GM23338 (cell line): ENCODE measurements around the gene JAKMIP2. TPM values are rescaled to one million over a fixed set of nuclear protein-coding genes. Genes with fewer than 3 reads are reported as not detected.

Experiments
- ATAC-seq: fragments of 200-7000 bp; cut with Tn5 transposase; 3 replicates; pipeline ENCODE4 v1.9.1; 2020
- DNase-seq: peaks from one replicate; pipeline ENCODE4 v3.0.0-alpha.2; 2015; ENCODE audit warnings: low spot score
- H2AFZ ChIP-seq: fragments of 200-600 bp; sonication (generic); 2 replicates; pipeline ENCODE4 v1.8.0; 2016; ENCODE audit warnings: antibody characterized with exemption, mild to moderate bottlenecking, moderate library complexity
- H3F3A ChIP-seq: fragments of 200-600 bp; sonication (generic); replicated peaks from 2 replicates; pipeline ENCODE4 v1.8.0; 2017; ENCODE audit warnings: antibody characterized with exemption, mixed run types, low read depth
- H3K27ac ChIP-seq: fragments of 200-600 bp; sonication (generic); 2 replicates; pipeline ENCODE4 v1.6.1; 2016; ENCODE audit warnings: low read depth
- H3K27me3 ChIP-seq: fragments of 200-600 bp; sonication (generic); 2 replicates; pipeline ENCODE4 v1.8.0; 2016; ENCODE audit warnings: mild to moderate bottlenecking, mixed run types, moderate library complexity; ENCODE audit not compliant: insufficient read depth
- H3K36me3 ChIP-seq: fragments of 200-600 bp; sonication (generic); 2 replicates; pipeline ENCODE4 v1.8.0; 2016; ENCODE audit warnings: mild to moderate bottlenecking; ENCODE audit not compliant: insufficient read depth
- H3K4me1 ChIP-seq: fragments of 200-600 bp; sonication (generic); 2 replicates; pipeline ENCODE4 v1.8.0; 2016; ENCODE audit warnings: mild to moderate bottlenecking, moderate library complexity; ENCODE audit not compliant: insufficient read depth
- H3K4me2 ChIP-seq: fragments of 200-600 bp; sonication (generic); 2 replicates; pipeline ENCODE4 v1.7.1; 2017; ENCODE audit warnings: mixed run types
- H3K4me3 ChIP-seq: fragments of 200-600 bp; sonication (generic); 2 replicates; pipeline ENCODE4 v1.6.1; 2016; ENCODE audit warnings: mixed run types
- H3K79me2 ChIP-seq: fragments of 200-600 bp; sonication (generic); replicated peaks from 2 replicates; pipeline ENCODE4 v1.8.0; 2017; ENCODE audit warnings: mild to moderate bottlenecking; ENCODE audit not compliant: insufficient read depth
- H3K9me2 ChIP-seq: fragments of 200-600 bp; sonication (generic); 2 replicates; pipeline ENCODE4 v1.8.0; 2017; ENCODE audit not compliant: insufficient read depth
- H4K20me1 ChIP-seq: fragments of 200-600 bp; sonication (generic); replicated peaks from 2 replicates; pipeline ENCODE4 v1.8.0; 2017; ENCODE audit warnings: mild to moderate bottlenecking; ENCODE audit not compliant: insufficient read depth
- H3K27ac Mint-ChIP-seq: 2 replicates; pipeline ENCODE4 v1.8.0; 2020; ENCODE audit warnings: inconsistent platforms, mild to moderate bottlenecking, moderate library complexity, mixed read lengths
- H3K27me3 Mint-ChIP-seq: 3 replicates; pipeline ENCODE4 v1.8.0; 2022; ENCODE audit warnings: low read depth, mild to moderate bottlenecking, moderate library complexity, mixed read lengths, inconsistent platforms; ENCODE audit not compliant: insufficient read depth, poor library complexity
- H3K36me3 Mint-ChIP-seq: 3 replicates; pipeline ENCODE4 v1.8.0; 2021; ENCODE audit warnings: low read depth, mild to moderate bottlenecking, inconsistent platforms, moderate library complexity, mixed read lengths
- H3K4me1 Mint-ChIP-seq: 3 replicates; pipeline ENCODE4 v1.8.0; 2020; ENCODE audit warnings: mild to moderate bottlenecking, inconsistent platforms, mixed read lengths
- H3K4me3 Mint-ChIP-seq: 3 replicates; pipeline ENCODE4 v1.8.0; 2021; ENCODE audit warnings: moderate library complexity, mild to moderate bottlenecking, inconsistent platforms, mixed read lengths
- H3K9me3 Mint-ChIP-seq: 3 replicates; pipeline ENCODE4 v1.8.0; 2020; ENCODE audit warnings: moderate library complexity, mild to moderate bottlenecking, inconsistent platforms, mixed read lengths
- CREB1 ChIP-seq: fragments of 250-450 bp; sonication (Bioruptor Pico); IDR thresholded peaks from 2 replicates; pipeline ENCODE4 v1.5.0; 2020; ENCODE audit warnings: low read depth, mild to moderate bottlenecking, moderate library complexity
- CTCF ChIP-seq, 2 experiments: fragments of 200-600 bp in 1 of 2; sonication (generic) in 1 of 2; conservative IDR thresholded peaks; 2 replicates each; pipeline versions ENCODE4 v1.5.1 to v1.6.1; 2016 to 2017; ENCODE audit warnings: antibody characterized with exemption in 2 of 2, low read depth in 2 of 2, mild to moderate bottlenecking in 2 of 2, moderate library complexity in 1 of 2
- EZH2 ChIP-seq: fragments of 200-600 bp; sonication (generic); IDR thresholded peaks from one replicate; pipeline ENCODE4 v1.8.0; 2017; ENCODE audit warnings: antibody characterized with exemption, mild to moderate bottlenecking, low read depth; ENCODE audit not compliant: unreplicated experiment
- POLR2AphosphoS5 ChIP-seq: IDR thresholded peaks from 2 replicates; pipeline ENCODE4 v1.6.1; 2016; ENCODE audit warnings: antibody characterized with exemption, low read depth
- polyA plus RNA-seq: library from polyadenylated mRNA; unstranded; fragments of >200 nt; fragmentation: Nextera tagmentation; extraction: Ambion mirVana; gene quantifications from 2 replicates; pipeline ENCODE4 v1.2.1, GENCODE V29; 2016
- total RNA-seq: library from RNA; depleted of rRNA; stranded (reverse); fragments of >200 nt; shearing (Covaris generic); gene quantifications from 2 replicates; pipeline ENCODE4 v1.2.3, GENCODE V29; 2014
- TF ChIP-seq, protein P1 (sequence below): fragments of 250-450 bp; sonication (Bioruptor Pico); IDR thresholded peaks from 2 replicates; pipeline ENCODE4 v1.5.0; 2020; ENCODE audit warnings: mild to moderate bottlenecking, moderate library complexity
- TF ChIP-seq, protein P2 (sequence below): IDR thresholded peaks from one replicate; pipeline ENCODE4 v1.6.1; 2018; ENCODE audit warnings: antibody characterized with exemption; ENCODE audit not compliant: unreplicated experiment

The JAKMIP2 gene
- total and polyA plus RNA-seq, 2 experiments from 2014 or later = 20.5 to 27.2 TPM

DNA sequence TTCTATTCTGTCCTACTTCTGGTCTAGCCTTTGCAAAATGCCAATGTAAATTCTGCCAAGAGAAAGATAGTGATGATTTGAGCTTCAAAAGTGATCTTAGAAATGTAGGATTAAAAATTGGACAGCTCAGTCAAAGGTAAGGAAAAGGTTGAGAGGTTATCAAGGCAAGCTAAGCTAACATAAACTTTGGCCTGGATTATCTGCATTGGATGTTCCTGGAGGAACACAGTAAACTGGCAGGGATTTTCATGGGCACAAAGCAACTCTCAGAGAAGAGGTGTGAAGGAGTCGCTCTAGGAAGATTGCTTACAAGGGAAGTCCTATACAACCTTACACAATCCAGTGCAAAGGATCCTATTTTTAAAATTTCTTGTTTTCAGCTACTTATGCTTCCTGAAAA, 115.2 kb downstream of the JAKMIP2 start (continued):
- TF ChIP-seq, protein P1, sequence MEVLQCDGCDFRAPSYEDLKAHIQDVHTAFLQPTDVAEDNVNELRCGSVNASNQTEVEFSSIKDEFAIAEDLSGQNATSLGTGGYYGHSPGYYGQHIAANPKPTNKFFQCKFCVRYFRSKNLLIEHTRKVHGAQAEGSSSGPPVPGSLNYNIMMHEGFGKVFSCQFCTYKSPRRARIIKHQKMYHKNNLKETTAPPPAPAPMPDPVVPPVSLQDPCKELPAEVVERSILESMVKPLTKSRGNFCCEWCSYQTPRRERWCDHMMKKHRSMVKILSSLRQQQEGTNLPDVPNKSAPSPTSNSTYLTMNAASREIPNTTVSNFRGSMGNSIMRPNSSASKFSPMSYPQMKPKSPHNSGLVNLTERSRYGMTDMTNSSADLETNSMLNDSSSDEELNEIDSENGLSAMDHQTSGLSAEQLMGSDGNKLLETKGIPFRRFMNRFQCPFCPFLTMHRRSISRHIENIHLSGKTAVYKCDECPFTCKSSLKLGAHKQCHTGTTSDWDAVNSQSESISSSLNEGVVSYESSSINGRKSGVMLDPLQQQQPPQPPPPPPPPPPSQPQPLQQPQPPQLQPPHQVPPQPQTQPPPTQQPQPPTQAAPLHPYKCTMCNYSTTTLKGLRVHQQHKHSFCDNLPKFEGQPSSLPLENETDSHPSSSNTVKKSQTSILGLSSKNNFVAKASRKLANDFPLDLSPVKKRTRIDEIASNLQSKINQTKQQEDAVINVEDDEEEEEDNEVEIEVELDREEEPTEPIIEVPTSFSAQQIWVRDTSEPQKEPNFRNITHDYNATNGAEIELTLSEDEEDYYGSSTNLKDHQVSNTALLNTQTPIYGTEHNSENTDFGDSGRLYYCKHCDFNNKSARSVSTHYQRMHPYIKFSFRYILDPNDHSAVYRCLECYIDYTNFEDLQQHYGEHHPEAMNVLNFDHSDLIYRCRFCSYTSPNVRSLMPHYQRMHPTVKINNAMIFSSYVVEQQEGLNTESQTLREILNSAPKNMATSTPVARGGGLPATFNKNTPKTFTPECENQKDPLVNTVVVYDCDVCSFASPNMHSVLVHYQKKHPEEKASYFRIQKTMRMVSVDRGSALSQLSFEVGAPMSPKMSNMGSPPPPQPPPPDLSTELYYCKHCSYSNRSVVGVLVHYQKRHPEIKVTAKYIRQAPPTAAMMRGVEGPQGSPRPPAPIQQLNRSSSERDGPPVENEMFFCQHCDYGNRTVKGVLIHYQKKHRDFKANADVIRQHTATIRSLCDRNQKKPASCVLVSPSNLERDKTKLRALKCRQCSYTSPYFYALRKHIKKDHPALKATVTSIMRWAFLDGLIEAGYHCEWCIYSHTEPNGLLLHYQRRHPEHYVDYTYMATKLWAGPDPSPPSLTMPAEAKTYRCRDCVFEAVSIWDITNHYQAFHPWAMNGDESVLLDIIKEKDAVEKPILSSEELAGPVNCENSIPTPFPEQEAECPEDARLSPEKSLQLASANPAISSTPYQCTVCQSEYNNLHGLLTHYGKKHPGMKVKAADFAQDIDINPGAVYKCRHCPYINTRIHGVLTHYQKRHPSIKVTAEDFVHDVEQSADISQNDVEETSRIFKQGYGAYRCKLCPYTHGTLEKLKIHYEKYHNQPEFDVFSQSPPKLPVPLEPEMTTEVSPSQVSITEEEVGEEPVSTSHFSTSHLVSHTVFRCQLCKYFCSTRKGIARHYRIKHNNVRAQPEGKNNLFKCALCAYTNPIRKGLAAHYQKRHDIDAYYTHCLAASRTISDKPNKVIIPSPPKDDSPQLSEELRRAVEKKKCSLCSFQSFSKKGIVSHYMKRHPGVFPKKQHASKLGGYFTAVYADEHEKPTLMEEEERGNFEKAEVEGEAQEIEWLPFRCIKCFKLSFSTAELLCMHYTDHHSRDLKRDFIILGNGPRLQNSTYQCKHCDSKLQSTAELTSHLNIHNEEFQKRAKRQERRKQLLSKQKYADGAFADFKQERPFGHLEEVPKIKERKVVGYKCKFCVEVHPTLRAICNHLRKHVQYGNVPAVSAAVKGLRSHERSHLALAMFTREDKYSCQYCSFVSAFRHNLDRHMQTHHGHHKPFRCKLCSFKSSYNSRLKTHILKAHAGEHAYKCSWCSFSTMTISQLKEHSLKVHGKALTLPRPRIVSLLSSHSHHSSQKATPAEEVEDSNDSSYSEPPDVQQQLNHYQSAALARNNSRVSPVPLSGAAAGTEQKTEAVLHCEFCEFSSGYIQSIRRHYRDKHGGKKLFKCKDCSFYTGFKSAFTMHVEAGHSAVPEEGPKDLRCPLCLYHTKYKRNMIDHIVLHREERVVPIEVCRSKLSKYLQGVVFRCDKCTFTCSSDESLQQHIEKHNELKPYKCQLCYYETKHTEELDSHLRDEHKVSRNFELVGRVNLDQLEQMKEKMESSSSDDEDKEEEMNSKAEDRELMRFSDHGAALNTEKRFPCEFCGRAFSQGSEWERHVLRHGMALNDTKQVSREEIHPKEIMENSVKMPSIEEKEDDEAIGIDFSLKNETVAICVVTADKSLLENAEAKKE (CRISPR knock-in tag) = no peak

DNA sequence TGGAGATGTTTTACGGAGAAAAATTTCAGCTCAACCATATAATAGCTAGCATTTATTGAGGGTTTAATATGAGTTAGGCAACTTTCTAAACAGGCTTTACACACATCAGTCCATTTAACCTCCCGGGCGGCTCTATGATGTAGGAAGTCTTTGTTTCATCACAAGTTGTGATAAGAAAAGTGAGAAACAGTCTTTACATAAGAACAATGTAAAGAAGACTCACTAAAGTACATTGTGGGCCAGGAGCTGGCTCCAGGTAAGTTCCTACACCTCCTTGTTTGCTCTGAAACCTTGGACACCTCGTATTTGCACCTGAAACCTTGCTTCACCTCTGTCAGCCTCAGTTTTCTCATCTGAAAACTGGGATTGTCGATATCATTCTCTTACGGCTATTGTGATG, 116.1 kb downstream of the JAKMIP2 start:
- ATAC-seq (no peak), DNase-seq (no peak)
- Histone ChIP-seq H3K4me3 (no peak overlapping the region), H3K4me2 (no peak overlapping the region), H4K20me1 (no peaks in the 10 kb centered on the region), H3K27ac (no peak overlapping the region), H3K79me2 (no peaks in the 10 kb centered on the region), H3K9me2 (no peaks in the 10 kb centered on the region), H2AFZ (no peak overlapping the region), H3F3A (no peaks in the 10 kb centered on the region; the same call in 1 of the 2 replicates), H3K36me3 (peaks cover 16% of the 10 kb centered on the region; the same call in 1 of the 2 replicates), H3K27me3 (no peaks in the 10 kb centered on the region), H3K4me1 (no peaks in the 10 kb centered on the region)
- peaks cover 36% of the 10 kb centered on the region for H3K36me3 Mint-ChIP-seq
- H3K9me3 Mint-ChIP-seq = no peaks in the 10 kb centered on the region
- peaks cover 2% of the 10 kb centered on the region; the same call in 1 of the 3 replicates for H3K4me1 Mint-ChIP-seq
- H3K27me3 Mint-ChIP-seq = no peaks in the 10 kb centered on the region
- no peak overlapping the region for H3K27ac Mint-ChIP-seq
- H3K4me3 Mint-ChIP-seq = no peak overlapping the region
- no peak for TF ChIP-seq POLR2AphosphoS5
- TF ChIP-seq, protein P2, sequence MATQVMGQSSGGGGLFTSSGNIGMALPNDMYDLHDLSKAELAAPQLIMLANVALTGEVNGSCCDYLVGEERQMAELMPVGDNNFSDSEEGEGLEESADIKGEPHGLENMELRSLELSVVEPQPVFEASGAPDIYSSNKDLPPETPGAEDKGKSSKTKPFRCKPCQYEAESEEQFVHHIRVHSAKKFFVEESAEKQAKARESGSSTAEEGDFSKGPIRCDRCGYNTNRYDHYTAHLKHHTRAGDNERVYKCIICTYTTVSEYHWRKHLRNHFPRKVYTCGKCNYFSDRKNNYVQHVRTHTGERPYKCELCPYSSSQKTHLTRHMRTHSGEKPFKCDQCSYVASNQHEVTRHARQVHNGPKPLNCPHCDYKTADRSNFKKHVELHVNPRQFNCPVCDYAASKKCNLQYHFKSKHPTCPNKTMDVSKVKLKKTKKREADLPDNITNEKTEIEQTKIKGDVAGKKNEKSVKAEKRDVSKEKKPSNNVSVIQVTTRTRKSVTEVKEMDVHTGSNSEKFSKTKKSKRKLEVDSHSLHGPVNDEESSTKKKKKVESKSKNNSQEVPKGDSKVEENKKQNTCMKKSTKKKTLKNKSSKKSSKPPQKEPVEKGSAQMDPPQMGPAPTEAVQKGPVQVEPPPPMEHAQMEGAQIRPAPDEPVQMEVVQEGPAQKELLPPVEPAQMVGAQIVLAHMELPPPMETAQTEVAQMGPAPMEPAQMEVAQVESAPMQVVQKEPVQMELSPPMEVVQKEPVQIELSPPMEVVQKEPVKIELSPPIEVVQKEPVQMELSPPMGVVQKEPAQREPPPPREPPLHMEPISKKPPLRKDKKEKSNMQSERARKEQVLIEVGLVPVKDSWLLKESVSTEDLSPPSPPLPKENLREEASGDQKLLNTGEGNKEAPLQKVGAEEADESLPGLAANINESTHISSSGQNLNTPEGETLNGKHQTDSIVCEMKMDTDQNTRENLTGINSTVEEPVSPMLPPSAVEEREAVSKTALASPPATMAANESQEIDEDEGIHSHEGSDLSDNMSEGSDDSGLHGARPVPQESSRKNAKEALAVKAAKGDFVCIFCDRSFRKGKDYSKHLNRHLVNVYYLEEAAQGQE = no peak
- no peak for TF ChIP-seq CREB1 (CRISPR knock-in tag)
- no peak for TF ChIP-seq EZH2
- TF ChIP-seq CTCF (conservative IDR thresholded peaks at IDR 0.05; ENCODE audit: low read depth in 2 of 2) = no peak
